VCaP (cell line): ENCODE measurements around the gene VWA8.

Source experiments
- H3K27ac ChIP-seq: fragments of 450-650 bp; 2 replicates; pipeline ENCODE4 v1.5.1; 2017
- CTCF ChIP-seq: fragments of 450-650 bp; conservative IDR thresholded peaks from 2 replicates; pipeline ENCODE4 v1.5.1; 2017; ENCODE audit warnings: mild to moderate bottlenecking, moderate library complexity

Gene VWA8

DNA sequence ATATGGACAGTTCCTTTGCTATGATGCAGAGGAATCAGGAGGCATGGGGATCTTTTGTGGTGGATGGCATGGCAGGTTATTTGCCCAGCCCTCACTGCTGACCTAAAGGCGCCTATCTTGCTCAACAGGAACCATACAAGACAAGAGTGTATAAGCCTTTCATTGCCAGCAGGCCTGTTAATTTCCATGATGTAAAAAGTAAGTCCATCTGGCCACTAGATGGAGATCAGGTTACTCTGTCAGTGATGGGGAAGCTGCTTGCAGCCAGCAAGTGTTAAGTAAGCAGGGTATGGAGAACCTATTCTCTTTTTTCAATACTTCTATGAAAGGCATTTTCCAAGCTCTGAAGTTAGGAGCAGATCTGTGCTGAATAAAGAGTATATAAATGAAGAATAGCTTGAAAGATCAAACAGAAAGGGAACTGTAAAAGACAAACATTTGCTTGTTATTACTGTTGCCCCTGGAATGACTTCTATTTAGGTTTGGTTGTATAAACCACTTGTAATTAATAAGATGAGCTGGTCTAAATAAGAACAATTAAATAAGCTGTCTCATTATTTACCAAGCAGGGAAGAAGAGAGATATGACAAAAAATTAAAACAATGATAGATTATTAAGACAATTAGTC lies 292.7 kb downstream of the VWA8 start:
- TF ChIP-seq CTCF: peak; percentile 89

DNA sequence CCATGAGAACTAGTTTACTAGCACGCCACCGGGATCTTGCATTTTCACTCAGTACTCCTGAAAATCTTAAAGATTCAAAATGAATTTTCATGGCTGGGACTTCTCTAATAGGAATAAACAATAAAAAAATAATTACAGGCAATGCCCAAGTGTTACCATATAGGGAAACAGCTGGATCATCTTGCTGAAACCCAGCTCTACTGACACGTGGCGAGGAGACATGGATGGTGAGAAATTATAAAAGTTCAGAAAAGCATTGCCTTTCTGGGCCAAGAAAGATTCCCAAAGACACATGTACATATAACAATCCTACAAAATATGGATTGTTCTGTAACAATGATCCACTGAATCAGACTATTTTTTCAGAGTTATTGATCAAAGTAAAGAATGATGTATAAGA lies 294.3 kb downstream of the VWA8 start:
- TF ChIP-seq CTCF: no peak
- no peak overlapping the region for H3K27ac ChIP-seq

More for the DNA sequence above, 292.7 kb downstream of the VWA8 start:
- peak overlapping the region; percentile 81 for H3K27ac ChIP-seq

GRCh38 chr13:41660411-41660810 lies 300.5 kb downstream of the VWA8 start:
- H3K27ac ChIP-seq: no peak overlapping the region
- TF ChIP-seq CTCF: no peak

DNA sequence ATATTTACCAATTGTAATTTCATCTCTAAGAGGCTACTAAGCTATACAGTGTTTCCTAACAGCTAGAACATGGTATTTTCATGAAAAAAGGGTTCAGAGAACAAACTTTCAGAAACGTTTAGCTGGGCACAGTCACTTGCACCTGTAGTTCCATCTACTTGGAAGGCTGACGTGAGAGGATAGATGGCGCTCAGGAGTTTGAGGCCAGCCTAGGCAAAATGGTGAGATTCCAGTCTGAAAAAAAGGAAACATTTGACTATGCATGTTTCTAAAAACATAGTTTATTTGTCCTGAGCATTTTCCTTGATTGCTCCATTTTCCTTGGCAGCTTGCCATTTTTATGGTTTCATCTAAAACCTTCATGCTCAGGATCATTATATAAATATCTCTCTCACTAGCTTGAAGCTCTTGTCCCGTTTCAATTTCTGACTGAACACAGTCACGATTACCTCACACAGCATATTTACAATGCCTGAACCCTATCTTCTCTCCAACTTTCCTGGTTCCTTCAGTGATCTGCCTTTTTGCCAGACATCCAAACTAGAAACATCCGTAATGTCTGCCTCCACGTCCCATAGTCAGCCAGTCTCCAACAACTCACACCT lies 302.8 kb downstream of the VWA8 start:
- TF ChIP-seq CTCF: no peak
- H3K27ac ChIP-seq: no peak overlapping the region

GRCh38 chr13:41655997-41656396 lies 304.9 kb downstream of the VWA8 start:
- no peak overlapping the region for H3K27ac ChIP-seq
- TF ChIP-seq CTCF: no peak

- H3K27ac ChIP-seq: no peak overlapping the region
- no peak for TF ChIP-seq CTCF
Observed at GRCh38 chr13:41654796-41655195, 306.1 kb downstream of the VWA8 start.

- TF ChIP-seq CTCF: peak; percentile 80
- H3K27ac ChIP-seq: no peak overlapping the region
Observed at GRCh38 chr13:41652735-41653361, 308.1 kb downstream of the VWA8 start.
